ENCODE data around the gene SND1.
"Not testable (repeated sequence)": the region's sequence is repeated elsewhere in the genome, so short reads cannot be mapped to it uniquely, and the experiment has no call there.

Gene SND1

DNA sequence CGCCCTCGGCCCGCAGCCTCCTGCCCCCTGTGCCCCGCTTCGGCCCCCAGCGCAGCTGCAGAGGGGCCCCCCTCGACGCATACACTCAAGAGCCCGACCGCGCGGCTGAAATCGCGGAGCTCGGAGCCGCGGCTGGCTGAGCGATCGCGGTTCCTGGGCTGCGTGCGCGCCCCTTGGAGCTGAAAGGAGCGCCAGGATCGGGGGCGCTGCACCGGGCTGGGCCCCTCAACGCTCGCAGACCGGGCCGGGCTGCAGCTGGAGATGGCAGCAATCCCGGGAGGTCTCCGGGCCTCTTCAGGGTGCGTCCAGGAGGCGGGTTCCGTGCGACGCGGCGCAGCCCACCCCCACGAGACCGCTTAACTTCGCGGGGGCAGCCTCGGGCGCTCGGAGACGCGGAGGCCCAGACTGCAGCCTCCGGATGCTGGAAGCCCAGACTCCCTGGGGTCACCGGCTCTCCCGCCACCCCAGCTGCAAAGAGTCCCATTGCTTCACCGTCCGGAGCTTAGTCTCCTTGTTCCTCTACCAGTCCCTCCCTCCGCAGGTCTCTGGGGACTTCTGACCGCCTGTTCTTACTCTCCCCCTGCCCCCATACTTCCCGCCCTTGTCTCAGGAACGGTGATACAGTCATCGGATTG is 452.2 kb downstream of the SND1 start:
- in situ Hi-C loops (cut with MboI; ENCODE audit: low pct_unique_long_range_greater_than_20kb, low sequenced_read_pairs, unreplicated experiment), result no loop called here
- DNase-seq (ENCODE audit: low spot score), result peak; percentile 67
- TF ChIP-seq, protein P1, sequence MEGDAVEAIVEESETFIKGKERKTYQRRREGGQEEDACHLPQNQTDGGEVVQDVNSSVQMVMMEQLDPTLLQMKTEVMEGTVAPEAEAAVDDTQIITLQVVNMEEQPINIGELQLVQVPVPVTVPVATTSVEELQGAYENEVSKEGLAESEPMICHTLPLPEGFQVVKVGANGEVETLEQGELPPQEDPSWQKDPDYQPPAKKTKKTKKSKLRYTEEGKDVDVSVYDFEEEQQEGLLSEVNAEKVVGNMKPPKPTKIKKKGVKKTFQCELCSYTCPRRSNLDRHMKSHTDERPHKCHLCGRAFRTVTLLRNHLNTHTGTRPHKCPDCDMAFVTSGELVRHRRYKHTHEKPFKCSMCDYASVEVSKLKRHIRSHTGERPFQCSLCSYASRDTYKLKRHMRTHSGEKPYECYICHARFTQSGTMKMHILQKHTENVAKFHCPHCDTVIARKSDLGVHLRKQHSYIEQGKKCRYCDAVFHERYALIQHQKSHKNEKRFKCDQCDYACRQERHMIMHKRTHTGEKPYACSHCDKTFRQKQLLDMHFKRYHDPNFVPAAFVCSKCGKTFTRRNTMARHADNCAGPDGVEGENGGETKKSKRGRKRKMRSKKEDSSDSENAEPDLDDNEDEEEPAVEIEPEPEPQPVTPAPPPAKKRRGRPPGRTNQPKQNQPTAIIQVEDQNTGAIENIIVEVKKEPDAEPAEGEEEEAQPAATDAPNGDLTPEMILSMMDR (IDR thresholded peaks at IDR 0.05; ENCODE audit: extremely low read depth, insufficient read depth, missing control alignments), result no peak

DNA sequence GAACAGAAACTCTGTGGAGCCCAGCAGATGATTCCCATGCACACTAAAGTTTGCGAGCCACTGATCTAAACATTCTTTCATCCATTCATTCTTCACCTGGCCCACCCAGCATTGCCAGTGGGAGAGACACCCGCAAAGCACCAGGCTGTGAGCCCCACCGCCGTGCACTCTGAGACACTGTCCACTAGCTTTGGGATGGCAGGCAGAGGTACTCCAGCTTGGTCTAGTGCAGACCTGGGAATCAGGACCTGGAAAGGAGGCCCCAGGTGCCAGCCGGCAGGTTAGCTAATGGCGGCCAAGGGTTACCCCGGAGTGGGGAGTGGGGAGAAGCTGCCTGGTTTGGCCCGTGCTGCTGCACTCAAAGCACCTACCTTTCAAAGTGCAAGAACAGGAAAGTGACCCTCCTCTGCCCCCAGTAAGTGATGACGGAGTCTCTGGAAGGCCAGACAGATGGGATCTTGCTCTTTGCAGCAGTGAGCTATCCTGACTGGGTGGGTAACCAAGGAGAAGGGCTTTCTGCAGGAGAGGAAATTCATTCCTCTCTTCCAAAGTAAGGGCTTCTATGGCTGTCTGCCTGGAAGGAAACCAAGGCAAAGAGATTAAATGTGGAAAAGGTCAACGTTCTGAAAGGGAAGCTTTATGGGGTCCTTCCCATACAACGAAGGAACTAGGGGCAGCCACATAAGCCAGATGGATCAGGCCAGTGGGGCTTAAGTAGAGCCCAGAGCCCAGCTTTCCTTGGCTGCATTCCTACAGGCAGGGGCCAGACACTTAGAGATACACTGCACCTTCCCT is 453.4 kb downstream of the SND1 start:
- no peak for DNase-seq (ENCODE audit: low spot score)
- in situ Hi-C loops (cut with MboI; ENCODE audit: low pct_unique_long_range_greater_than_20kb, low sequenced_read_pairs, unreplicated experiment), result no loop called here

DNA sequence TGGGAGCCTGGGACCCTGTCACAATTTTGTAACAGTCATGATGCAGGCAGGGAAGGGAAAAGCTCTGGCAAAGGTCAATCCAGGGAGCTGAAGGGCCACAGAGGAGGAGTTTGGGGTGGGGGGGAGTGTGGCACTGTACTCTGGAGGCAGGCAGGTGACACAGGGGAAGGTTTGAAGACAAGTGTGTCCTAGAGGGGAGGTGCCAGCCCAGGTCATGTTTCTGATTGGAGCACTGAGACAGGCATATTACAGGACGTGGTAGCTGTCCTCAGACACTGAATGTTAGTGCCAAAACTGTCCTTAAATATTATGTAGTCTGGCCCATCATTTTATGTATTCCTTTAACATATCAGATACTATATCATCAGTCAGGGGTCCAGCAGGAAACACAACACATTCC is 454.8 kb downstream of the SND1 start:
- in situ Hi-C loops (cut with MboI; ENCODE audit: low pct_unique_long_range_greater_than_20kb, low sequenced_read_pairs, unreplicated experiment), result no loop called here
- TF ChIP-seq, protein P1 (IDR thresholded peaks at IDR 0.05; ENCODE audit: extremely low read depth, insufficient read depth, missing control alignments), result no peak
- DNase-seq (ENCODE audit: low spot score), result no peak

More for the DNA sequence above, 453.4 kb downstream of the SND1 start:
- TF ChIP-seq, protein P1 (IDR thresholded peaks at IDR 0.05; ENCODE audit: extremely low read depth, insufficient read depth, missing control alignments), result no peak

DNA sequence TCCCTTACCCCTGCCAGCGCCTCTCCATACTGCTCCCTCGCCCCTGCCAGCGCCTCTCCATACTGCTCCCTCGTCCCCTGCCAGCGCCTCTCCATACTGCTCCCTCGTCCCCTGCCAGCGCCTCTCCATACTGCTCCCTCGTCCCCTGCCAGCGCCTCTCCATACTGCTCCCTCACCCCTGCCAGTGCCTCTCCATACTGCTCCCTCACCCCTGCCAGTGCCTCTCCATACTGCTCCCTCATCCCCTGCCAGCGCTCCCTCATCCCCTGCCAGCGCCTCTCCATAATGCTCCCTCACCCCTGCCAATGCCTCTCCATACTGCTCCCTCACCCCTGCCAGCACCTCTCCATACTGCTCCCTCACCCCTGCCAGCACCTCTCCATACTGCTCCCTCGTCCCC is 455.5 kb downstream of the SND1 start:
- in situ Hi-C loops (cut with MboI; ENCODE audit: low pct_unique_long_range_greater_than_20kb, low sequenced_read_pairs, unreplicated experiment); DNase-seq (ENCODE audit: low spot score): not testable (repeated sequence)

DNA sequence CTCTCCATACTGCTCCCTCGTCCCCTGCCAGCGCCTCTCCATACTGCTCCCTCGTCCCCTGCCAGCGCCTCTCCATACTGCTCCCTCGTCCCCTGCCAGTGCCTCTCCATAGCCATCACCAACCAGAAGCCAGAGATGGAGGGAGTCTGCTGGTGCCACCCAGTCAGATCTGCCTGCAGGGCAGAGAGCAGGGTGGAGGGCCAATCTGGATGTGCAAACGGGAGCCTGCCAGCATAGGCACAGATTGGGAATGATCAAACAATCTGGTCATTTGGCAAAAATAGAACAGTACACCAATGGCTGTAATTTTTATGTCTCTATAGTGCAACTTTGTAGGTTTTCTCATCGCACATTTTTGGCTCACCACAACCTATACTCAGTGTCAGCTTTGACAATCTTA is 456.1 kb downstream of the SND1 start:
- TF ChIP-seq, protein P1 (IDR thresholded peaks at IDR 0.05; ENCODE audit: extremely low read depth, insufficient read depth, missing control alignments), result no peak
- in situ Hi-C loops (cut with MboI; ENCODE audit: low pct_unique_long_range_greater_than_20kb, low sequenced_read_pairs, unreplicated experiment), result no loop called here
- DNase-seq (ENCODE audit: low spot score), result no peak

DNA sequence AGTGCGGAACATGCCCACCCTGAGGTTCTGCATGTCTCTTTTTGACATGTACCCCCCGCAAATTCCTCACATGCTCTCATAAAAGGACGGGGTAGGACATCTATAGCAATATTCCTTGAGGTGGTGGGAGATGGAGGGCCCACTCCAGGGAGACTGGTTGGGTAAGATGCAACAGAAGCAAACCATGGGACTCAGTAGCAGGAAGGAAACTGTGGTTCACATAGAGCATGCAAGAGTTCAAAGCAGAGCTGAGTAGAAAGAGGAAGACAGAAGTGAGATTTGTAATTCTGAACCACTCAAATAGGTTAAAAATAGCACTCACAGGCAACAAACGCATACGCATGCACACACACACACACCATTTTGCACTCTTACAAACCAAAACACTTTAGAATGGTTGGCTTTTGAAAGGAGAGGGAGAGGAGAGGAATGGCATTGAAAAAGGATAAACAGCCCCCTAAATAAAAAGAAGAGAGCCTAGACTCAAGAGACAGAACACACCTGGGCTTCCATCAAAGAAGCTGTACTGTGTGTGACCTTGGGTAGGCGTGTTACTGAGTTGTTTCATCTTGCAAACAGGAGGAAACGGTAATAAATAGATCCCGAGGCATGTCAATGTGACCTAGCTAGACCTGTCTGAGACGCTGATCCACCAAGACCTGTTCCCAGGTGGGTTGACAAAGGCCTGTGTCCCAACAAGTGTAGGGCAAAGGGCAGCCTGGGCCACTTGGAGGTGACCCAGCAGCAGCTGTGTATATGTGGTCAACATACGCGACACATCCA is 456.8 kb downstream of the SND1 start:
- TF ChIP-seq, protein P1 (IDR thresholded peaks at IDR 0.05; ENCODE audit: extremely low read depth, insufficient read depth, missing control alignments), result no peak
- peak; percentile 86 for DNase-seq (ENCODE audit: low spot score)
- in situ Hi-C loops (cut with MboI; ENCODE audit: low pct_unique_long_range_greater_than_20kb, low sequenced_read_pairs, unreplicated experiment), result no loop called here

DNA sequence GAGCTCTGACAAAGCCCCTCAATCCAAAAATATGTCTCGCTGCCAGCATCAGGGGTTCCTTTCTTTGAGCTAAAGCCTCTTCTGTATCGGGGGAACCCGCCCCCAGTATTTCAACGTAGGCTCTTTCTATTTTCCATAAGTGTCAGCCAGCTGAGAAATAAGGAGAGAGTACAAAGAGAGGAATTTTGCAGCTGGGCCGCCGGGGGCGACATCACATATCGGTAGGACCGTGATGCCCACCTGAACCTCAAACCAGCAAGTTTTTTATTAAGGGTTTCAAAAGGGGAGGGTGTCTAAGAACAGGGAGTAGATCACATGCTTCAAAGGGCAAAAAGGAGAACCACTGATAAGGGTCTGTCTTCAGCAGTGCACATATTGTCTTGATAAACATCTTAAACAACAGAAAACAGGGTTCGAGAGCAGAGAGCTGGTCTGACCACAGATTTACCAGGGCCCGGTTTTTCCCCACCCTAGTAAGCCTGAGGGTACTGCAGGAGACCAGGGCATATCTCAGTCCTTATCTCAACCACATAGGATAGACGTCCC is 457.5 kb downstream of the SND1 start:
- in situ Hi-C loops (cut with MboI; ENCODE audit: low pct_unique_long_range_greater_than_20kb, low sequenced_read_pairs, unreplicated experiment); DNase-seq (ENCODE audit: low spot score): not testable (repeated sequence)
